Embryonic facial prominence (tissue), 1 donor: ENCODE results near the gene MDM2.
"Not testable (repeated sequence)": the region's sequence is repeated elsewhere in the genome, so short reads cannot be mapped to it uniquely, and the experiment has no call there.

Source experiments
- DNase-seq: peaks from one replicate; pipeline ENCODE4 v3.0.0-alpha.2; 2016; ENCODE audit errors: extremely low spot score

MDM2 gene

DNA sequence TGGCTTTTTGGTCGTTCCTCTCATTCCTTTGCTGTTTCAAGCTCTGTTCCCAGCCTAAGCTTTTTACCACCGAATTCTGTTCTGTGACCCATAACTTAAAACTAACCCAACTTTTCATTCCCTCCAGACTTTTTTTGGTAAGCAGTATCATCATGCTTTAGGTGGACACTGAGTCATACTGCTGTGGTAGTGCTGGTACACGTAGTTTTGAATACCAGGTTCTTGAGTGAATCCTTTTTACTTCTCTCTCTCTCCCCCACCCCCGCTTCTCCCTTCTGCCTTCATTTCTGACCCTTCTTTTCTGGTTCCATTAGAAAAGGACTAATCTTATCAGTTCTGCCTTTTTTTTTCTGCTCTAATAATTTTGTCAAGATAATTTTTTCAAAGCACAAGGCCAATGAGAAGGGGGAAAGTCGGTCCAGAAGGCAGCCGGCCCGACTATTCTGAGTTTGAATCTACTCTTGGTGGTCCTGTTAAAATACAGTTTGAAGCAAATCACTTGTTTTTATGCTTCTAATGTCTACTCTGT, 2.3 kb upstream of the MDM2 start:
- DNase-seq, result no peak

DNA sequence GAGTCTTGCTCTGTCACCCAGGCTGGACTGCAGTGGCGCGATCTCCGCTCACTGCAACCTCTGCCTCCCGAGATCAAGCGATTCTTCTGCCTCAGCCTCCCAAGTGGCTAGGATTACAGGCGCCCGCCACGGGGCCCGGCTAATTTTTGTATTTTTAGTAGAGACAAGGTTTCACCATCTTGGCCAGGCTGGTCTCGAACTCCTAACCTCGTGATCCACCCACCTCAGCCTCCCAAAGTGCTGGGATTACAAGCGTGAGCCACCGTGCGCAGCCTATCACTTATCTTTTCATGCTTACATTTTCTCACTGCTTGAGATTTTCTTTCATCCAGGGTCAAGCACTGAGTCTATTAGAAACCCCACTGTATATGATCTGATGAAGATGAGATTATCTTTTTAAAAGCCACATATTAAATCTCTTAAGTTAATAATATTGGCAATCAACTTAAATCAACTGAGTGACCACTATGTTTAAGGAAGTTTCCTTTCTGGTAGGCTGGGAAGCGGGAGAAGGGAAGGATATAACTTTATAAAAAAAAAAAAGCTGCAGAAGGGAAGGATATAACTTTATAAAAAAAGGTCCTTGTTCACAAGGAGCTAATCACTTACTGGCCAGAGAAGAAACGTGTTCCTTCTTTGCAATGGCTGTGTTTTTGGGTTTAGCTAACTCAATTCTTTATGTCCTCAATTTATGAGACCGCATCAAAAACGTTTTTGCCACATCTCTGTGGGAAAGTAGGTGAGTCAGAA, 1.3 kb upstream of the MDM2 start:
- no peak for DNase-seq

DNA sequence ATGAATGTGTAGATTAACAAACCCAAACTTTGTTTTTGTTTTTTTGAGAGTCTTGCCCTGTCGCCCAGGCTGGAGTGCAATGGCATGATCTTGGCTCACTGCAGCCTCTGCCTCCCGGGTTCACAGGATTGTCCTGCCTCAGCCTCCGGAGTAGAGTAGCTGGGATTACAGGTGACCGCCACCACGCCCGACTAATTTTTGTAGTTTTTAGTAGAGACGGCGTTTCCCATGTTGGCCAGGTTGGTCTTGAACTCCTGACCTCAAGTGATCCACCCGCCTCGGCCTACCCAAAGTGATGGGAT, 752 bp upstream of the MDM2 start:
- DNase-seq, result not testable (repeated sequence)

DNA sequence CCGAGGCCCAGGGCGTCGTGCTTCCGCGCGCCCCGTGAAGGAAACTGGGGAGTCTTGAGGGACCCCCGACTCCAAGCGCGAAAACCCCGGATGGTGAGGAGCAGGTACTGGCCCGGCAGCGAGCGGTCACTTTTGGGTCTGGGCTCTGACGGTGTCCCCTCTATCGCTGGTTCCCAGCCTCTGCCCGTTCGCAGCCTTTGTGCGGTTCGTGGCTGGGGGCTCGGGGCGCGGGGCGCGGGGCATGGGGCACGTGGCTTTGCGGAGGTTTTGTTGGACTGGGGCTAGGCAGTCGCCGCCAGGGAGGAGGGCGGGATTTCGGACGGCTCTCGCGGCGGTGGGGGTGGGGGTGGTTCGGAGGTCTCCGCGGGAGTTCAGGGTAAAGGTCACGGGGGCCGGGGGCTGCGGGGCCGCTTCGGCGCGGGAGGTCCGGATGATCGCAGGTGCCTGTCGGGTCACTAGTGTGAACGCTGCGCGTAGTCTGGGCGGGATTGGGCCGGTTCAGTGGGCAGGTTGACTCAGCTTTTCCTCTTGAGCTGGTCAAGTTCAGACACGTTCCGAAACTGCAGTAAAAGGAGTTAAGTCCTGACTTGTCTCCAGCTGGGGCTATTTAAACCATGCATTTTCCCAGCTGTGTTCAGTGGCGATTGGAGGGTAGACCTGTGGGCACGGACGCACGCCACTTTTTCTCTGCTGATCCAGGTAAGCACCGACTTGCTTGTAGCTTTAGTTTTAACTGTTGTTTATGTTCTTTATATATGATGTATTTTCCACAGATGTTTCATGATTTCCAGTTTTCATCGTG, 612 bp downstream of the MDM2 start:
- peak; percentile 45 for DNase-seq

DNA sequence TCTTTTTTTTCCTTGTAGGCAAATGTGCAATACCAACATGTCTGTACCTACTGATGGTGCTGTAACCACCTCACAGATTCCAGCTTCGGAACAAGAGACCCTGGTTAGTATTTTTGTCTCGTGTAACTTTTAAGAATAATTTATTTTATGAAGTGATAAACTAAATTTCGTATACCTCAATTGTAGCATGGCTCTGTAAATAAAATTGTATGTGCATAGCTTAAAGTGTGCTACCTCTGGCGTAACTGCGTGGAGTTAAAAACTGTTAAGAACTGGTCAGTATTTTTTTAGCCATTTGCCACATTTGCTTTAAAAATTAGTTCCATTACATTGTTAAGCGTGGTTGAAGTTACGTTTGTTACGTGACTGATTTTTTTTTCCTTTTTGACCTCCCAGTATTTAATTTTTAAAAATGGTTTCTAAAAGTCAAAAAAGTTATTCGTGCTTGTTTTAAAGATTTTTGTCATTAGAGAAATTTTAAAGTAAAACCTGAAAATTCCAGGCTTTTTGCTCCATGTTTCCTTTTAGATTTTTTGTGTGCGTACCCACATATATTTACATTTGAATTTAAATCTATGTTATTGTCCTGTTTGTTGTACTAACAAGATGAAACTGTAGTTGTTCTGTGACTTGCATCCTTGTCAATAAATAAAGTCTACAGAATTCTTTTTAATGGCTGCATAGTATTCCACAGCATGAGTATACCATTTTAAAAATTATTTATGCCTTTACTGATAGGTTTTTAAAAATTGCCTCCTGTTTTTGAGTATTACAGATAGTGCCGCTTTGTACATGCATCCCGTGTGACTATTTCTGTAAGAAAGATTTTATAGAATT, 1.4 kb downstream of the MDM2 start:
- no peak for DNase-seq

DNA sequence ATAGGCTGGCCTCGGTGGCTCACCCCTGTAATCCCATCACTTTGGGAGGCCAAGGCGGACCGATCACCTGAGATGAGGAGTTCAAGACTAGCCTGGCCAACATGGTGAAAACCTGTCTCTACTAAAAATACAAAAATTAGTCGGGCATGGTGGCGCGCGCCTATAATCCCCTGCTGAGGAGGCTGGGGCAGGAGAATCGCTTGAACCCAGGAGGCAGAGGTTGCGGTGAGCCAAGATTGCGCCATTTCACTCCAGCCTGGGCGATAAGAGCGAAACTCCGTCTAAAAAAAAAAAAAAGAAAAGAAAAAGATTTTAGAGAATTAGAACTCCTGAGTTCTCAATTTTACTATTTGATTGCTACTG, 2.0 kb downstream of the MDM2 start:
- DNase-seq, result not testable (repeated sequence)

DNA sequence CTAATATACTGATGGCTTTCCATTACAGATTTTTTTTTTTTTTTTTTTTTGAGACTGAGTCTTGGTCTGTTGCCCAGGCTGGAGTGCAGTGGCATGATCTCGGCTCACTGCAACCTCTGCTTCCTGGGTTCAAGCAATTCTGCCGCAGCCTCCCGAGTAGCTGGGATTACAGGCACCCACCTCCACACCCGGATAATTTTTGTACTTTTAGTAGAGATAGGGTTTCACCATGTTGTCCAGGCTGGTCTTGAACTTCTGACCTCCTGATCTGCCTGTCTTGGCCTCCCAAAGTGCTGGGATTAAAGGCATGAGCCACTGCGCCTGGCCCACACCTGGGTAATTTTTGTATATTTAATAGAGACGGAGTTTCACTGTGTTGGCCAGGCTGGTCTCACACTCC, 3.6 kb downstream of the MDM2 start:
- not testable (repeated sequence) for DNase-seq

DNA sequence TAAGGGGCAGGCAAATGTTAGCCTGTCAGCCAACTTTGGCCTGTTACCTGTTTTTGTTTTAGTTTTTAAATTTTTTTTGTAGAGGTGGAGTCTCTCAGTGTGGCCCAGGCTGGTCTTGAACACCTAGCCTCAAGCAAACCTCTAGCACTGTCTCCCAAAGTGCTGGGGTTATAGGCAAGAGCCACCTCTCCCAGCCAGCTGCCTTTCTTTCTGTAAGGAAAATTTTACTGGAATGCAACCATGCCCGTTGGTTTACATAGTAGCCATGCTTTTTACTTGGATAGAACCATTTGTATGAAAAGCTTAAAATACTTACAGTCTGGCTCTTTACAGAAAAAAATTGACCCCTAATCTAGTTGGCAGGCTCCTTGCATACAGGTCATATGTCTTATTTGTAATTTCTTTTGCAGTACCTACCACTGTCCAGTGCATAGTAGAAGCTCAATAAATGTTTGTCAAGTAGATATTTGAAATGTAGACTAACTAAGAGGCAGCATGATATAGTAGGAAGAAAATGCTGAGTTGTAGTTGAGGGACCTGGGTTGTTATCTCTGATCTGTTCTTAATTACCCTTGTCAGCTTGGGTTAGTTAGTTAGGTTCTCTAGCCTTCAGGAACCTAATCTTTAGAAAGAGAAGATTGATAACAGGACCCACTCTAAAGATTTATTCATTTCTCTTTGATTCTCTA, 4.7 kb downstream of the MDM2 start:
- DNase-seq, result no peak

DNA sequence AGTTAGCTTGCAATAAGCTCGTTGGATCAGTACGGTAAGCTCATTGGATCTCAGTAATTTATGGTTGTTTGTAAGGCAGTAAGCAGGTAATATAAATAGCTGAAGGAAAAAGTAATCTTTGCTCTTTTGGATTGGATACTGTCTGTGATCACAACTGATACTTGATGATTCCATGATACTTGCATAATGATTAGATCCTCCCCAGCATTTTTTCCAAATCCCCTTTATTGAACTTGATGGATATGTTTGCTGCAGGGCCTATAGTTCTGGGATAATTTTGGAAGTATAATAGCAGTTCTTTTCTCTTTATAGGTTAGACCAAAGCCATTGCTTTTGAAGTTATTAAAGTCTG, 5.2 kb downstream of the MDM2 start:
- no peak for DNase-seq

DNA sequence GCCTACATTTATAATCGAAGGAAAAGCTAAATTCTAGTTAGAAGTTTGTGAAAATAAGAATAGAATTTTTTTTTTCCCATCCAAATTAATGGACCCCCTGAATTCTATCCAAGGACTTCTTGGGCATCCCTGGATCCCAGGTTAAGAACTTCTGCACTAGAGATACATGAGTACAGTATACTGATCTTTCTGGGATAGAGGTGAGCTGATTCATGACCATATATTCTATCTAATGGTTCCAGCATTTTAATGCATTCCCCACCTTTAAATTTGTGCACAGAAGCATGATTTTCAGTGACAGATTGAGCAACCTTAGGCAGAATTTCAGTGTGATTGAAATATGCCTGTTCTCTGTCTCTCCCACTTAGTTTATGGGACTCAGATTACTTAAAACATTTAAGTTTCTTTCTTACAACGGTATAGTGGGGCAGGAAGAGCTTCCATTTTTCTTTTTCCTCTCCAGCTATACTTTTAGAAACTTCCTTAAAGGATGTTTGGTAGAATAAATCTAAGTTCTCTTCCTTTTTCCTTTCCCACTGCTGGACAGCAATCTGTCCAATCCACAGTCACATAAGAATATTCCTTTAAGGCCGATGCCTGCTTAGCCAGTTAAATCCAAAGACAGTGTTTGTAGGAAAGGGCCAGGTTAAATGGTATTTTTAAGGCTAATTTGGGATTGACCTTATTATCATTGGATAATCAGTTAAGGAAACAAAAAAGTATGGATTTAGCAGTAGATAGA, 6.7 kb downstream of the MDM2 start:
- DNase-seq, result no peak

DNA sequence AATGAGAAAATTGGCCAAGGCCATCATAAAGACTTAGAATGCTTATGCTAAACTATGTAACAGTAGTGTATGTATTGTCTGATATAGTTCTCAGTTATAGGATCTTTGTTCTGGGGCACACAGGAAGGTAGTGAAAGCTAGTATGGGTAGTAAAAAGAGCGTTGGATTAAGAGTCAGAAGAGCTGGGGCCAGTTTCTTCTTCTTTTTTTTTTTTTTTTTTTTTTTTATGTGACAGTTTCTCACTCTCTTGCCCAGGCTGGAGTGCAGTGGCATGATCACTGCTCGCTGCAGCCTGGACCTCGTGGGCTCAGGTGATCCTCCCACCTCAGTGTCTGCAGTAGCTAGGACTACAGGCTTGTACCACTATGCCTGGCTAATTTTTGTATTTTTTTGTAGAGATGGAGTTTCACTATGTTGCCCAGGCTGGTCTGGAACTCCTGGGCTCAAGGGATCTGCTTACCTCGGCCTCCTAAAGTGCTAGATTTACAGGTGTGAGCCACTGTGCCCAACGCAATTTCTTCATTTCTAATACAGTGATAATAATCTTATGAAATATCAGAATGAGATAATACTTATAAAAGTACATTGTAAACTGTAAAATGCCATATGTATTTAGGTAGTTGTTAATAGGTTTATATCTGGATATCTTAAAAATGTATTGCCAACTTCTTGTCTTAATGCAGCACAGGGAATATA, 7.4 kb downstream of the MDM2 start:
- DNase-seq, result no peak

DNA sequence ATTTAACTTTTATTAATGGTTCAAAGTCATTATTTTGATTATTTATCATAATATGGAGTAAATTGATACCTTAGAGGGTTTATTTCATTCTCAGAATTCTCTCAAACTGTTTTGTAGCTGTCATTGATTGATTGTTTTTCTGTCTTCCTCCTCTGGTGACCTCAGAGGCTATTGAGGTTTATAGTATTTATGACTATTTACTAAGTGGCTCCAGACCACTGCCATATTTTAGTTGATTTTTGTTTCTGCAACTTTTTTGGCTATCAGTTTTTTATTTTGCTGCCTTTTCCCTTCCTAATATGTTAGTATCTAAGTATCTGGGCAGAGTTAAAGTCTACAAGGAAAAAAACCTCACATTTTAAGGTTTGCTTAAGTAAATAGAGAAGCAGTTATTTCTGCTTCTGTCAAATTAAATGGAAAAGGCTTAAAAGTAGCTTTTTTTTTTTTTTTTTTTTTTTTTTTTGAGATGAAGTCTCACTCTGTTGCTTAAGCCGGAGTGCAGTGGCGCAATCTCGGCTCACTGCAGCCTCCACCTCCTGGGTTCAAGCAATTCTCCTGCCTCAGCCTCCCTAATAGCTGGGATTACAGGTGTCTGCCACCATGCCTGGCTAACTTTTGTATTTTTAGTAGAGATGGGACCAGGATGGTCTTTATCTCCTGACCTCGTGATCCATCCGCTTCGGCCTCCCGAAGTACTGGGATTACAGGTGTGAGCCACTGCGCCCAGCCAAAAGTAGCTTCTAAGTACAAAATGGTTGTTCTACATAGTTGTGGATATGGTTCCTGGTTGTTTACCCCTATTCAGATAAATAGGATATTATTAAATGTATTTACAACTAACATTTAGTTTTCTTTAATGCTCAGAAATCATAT, 8.2 kb downstream of the MDM2 start:
- DNase-seq, result no peak

DNA sequence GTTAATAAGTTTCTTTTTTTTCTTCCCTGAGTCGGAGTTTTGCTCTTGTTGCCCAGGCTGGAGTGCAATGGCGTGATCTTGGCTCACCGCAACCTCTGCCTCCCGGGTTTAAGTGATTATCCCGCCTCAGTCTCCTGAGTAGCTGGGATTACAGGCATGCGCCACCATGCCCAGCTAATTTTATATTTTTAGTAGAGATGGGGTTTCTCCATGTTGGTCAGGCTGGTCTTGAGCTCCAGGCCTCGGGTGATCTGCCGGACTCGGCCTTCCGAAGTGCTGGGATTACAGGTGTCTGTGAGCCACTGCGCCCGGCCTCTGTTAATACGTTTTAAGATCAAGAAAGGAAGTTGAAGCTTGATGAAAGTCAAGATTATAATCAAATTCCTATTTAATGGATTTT, 11.5 kb downstream of the MDM2 start:
- not testable (repeated sequence) for DNase-seq

DNA sequence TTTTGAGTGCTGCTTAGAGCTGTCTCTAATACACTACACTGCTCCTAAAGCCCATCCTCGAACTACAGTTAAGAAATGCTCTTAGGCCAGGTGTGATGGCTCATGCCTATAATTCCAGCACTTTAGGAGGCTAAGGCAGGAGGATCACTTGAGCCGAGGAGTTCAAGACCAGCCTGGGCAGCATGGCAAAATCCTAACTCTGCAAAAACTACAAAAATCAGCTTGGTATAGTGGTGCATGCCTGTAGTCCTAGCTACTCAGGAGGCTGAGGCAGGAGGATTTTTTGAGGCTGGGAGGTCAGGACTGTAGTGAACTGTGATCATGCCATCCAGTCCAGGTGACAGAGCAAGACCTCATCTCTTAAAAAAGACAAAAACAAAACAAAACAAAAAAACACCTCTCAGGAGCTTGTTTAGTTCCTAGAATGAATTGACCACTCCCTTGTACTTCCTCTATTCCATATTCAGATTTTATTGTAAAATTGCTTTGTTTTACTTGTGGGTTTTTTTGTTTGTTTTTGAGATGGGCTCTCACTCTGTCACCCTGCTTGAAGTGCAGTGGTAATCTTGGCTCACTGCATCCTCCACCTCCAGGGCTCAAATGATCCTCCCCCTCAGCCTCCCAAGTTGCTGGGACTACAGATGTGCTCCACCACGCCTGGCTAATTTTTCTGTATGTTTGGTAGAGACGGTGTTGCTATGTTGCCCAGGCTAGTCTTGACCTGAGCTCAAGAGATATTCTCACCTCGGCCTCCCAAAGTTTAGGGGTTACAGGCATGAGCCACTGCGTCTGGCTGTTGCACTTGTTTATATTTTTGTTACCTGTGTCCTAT, 13.6 kb downstream of the MDM2 start:
- DNase-seq, result no peak

DNA sequence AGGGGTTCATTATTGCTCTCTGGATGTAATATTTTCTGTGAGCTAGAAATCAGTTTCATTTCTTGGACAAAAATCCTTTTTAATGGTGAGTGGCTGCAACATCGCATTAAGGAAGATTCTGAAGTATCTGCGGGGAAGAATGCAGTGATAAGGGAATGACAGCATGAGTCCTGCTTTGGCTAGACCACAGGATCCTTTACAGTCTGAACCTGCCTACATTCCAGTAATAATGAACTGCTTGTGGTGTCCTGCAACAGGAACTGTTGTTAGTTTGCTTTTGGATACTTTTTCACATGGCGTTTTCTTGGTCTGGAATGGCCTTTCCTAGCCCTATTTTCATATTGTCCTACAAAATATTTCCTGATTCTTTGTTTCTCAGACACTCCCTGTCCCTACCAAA, 15.7 kb downstream of the MDM2 start:
- DNase-seq, result no peak

DNA sequence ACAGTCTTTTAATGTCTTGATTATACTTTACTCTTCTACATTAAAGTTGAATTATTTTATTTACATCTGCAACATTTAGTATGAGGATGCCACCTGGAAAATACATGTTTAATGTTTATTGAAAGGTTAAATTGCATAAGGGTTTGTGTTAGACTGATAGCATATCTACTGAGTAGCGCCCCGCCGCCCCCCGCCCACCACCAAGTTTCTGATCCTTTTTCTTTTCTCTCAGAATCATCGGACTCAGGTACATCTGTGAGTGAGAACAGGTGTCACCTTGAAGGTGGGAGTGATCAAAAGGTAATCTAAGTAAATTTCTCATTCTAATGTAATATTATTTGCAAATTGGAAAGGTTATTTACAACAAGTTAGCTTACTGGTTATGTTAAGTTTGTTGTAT, 16.2 kb downstream of the MDM2 start:
- DNase-seq, result no peak

DNA sequence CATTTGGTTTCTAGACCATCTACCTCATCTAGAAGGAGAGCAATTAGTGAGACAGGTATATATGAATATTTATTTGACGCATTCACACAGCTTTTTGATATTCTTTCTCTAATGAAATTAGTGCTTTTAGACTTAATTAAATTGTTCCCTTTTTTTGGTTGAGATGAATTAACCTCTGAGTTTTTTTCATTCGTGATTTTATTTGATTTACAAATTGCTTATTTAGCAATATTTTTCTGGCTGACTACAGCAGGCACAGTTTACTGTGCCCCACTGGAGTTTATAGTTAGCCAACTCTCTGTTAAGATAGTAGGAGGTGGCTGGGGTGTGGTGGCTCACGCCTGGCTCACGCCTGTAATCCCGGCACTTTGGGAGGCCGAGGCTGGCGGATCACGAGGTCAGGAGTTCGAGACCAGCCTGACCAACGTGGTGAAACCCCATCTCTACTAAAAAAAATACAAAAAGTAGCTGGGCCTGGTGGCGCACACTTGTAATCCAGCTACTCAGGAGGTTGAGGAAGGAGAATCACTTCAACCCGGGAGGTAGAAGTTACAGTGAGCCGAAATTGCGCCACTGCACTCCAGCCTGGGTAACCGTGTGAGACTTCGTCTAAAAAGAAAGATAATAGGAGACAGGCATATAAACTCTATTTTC, 16.7 kb downstream of the MDM2 start:
- DNase-seq, result no peak

DNA sequence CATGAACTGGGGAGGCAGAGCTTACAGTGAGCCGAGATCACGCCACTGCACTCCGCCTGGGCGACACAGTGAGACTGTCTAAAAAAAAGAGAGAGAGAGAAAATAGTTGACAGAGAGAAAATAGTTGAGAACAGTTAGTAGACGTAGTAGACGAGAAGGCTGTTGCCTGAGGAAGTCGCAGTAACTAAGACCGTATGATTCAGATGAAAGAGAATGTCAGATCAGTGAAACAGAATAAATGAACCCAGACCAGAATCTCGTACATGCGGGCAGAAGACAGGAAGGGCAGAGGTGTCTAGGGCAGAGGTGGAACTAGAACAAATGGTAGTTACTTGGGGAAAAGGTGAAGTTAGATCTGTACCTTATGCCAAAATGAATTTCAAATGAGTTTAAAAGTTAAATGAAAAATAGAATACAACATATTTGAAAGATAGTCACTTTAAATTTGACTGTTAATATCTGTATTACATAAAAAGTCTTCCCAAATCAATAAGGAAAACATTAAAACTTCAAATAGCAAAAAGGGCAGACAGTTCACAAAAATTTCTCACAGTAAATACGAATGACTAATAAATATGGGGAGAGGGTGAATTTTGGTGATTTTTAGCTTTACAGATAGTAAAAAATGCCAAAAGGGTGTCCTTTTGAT, 17.7 kb downstream of the MDM2 start:
- DNase-seq, result no peak
